Measurements from ENCODE around the gene EIF4G1.

GRCh38 chr3:184338511-184338945 is 24.1 kb downstream of the EIF4G1 start:
- no peak for TF ChIP-seq CTCF (IDR thresholded peaks at IDR 0.05; ENCODE audit: insufficient read depth, low read depth, low read length)
- TF ChIP-seq EZH2 (IDR thresholded peaks at IDR 0.05; ENCODE audit: insufficient read depth, low read length): no peak

Measured in astrocyte (in vitro differentiated cells and primary cell).